ENCODE data around the gene MYO7B.

The MYO7B gene

DNA sequence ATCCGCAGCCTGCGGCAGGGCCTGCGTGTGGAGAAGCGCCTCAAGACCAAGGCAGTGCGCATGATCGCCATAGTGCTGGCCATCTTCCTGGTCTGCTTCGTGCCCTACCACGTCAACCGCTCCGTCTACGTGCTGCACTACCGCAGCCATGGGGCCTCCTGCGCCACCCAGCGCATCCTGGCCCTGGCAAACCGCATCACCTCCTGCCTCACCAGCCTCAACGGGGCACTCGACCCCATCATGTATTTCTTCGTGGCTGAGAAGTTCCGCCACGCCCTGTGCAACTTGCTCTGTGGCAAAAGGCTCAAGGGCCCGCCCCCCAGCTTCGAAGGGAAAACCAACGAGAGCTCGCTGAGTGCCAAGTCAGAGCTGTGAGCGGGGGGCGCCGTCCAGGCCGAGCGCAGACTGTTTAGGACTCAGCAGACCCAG, 115.9 kb downstream of the MYO7B start:
- Histone ChIP-seq H3K27ac (ENCODE audit: low read length) (no peak overlapping the region), H3K9me3 (ENCODE audit: control insufficient read depth, insufficient read depth, low read length) (no peaks in the 10 kb centered on the region), H3K4me1 (ENCODE audit: control insufficient read depth, insufficient read depth, low read length) (0 out of 2 replicates have a peak, but pooled peaks cover 3% of the 10 kb centered on the region), H3K36me3 (ENCODE audit: control insufficient read depth, insufficient read depth, low read length) (no peaks in the 10 kb centered on the region), H3K4me3 (ENCODE audit: low read length) (no peak overlapping the region), H3K27me3 (ENCODE audit: control insufficient read depth, insufficient read depth, low read length) (no peaks in the 10 kb centered on the region)
- DNase-seq (ENCODE audit: low read depth, low spot score) = no peak
- no CpG with 5 or more reads among the region's 29 CpGs for WGBS (ENCODE audit: insufficient coverage, insufficient read length)

DNA sequence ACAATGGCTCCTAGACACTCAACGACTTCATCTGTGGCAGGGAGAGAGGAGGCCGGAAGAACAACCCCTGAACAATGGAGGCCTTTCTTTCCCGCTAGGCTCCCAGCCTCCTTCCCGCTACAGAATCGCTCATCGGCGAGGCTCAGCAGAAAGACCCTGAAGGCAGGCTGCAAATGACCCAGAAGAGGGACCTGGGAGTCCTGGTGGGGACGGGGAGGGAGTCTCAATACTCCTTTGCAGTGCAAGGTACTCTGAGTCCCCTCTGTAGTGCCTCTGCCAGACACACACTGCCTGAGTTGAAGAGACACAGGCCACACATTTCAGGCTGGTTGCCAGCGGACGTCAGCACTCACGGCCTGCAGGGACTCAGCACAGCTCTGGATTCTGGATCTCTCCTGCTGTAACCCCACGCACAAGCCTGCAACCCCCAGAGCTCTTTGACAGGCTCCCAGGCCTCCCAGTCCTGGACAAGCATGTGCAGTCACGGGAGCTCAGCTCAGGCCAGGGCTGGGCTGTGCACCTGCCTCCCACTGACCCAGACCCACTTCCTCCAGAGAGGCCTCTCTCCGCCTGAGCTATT, 116.6 kb downstream of the MYO7B start:
- Histone ChIP-seq H3K4me1 (ENCODE audit: control insufficient read depth, insufficient read depth, low read length) (0 out of 2 replicates have a peak, but pooled peaks cover 3% of the 10 kb centered on the region), H3K4me3 (ENCODE audit: low read length) (no peak overlapping the region), H3K9me3 (ENCODE audit: control insufficient read depth, insufficient read depth, low read length) (no peaks in the 10 kb centered on the region), H3K36me3 (ENCODE audit: control insufficient read depth, insufficient read depth, low read length) (no peaks in the 10 kb centered on the region), H3K27me3 (ENCODE audit: control insufficient read depth, insufficient read depth, low read length) (no peaks in the 10 kb centered on the region), H3K27ac (ENCODE audit: low read length) (no peak overlapping the region)
- DNase-seq (ENCODE audit: low read depth, low spot score) = no peak
- WGBS (ENCODE audit: insufficient coverage, insufficient read length) = no CpG with 5 or more reads among the region's 14 CpGs

DNA sequence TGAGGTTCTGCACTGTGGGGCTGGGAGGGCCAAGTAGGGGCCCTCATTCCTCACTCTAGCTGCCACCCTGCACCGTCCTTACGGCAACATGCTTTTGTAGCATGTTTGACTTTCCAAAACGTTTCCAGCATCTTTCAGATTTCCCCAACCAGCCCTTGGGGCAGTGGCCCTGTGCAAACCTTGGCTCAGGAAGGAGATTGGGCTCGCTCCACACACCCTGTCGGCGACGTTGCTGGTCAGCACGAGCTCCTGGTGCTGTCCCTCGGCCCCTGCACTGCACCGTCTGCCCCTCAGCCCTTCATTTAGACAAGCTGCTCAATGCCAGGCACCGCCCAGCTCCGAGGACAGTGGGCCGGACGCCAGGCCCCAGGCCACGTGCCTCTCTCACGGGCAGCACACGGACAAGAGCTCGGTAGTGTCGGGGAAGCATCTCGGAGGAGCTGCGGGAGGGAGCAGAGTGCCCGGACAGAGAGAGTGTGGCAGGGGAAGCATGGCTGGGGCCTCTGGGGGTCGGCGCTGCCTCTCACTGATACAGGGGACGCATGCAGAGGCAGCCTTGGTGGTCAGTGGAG, 117.4 kb downstream of the MYO7B start:
- no peak for DNase-seq (ENCODE audit: low read depth, low spot score)
- H3K36me3 ChIP-seq (ENCODE audit: control insufficient read depth, insufficient read depth, low read length) = no peaks in the 10 kb centered on the region
- WGBS (ENCODE audit: insufficient coverage, insufficient read length) = no CpG with 5 or more reads among the region's 25 CpGs
- H3K27me3 ChIP-seq (ENCODE audit: control insufficient read depth, insufficient read depth, low read length) = no peaks in the 10 kb centered on the region
- no peaks in the 10 kb centered on the region for H3K9me3 ChIP-seq (ENCODE audit: control insufficient read depth, insufficient read depth, low read length)
- H3K4me3 ChIP-seq (ENCODE audit: low read length) = no peak overlapping the region
- 0 out of 2 replicates have a peak, but pooled peaks cover 1% of the 10 kb centered on the region for H3K4me1 ChIP-seq (ENCODE audit: control insufficient read depth, insufficient read depth, low read length)
- H3K27ac ChIP-seq (ENCODE audit: low read length) = no peak overlapping the region

DNA sequence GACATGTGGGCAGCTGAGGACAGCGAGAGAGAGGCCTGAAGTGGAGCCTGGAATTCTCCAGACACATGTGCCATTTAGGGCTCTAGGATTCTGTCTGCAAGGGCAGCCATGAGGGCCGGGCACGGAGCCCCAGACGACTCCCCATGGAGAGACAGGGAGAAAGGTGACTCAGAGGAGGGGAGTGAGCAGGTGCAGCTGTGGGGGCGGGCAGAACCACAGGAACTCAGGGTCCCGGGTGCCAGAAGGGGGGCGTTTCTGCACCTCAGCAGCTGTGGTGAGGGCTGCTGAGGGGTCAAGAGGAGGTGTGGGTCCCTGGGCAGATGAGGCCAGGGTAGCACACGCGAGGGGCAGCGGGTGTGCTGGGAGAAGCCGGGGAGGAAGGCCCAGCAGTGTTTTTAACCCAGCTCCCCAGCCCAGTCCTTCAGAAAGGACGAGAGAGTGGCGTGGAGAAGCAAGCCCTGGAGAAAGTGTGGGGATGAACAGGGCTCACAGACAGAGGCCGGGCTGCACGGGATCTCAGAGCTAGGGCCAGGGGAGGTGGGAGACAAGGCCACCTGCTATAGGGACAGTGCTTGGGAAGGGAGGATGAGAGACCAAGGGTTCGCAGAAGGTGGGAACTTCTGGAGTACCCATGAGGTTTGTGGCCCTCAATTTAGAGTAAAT, 118.1 kb downstream of the MYO7B start:
- DNase-seq (ENCODE audit: low read depth, low spot score) = no peak
- Histone ChIP-seq H3K27ac (ENCODE audit: low read length) (no peak overlapping the region), H3K36me3 (ENCODE audit: control insufficient read depth, insufficient read depth, low read length) (no peaks in the 10 kb centered on the region), H3K4me3 (ENCODE audit: low read length) (no peak overlapping the region), H3K4me1 (ENCODE audit: control insufficient read depth, insufficient read depth, low read length) (0 out of 2 replicates have a peak, but pooled peaks cover 1% of the 10 kb centered on the region), H3K27me3 (ENCODE audit: control insufficient read depth, insufficient read depth, low read length) (no peaks in the 10 kb centered on the region), H3K9me3 (ENCODE audit: control insufficient read depth, insufficient read depth, low read length) (no peaks in the 10 kb centered on the region)
- WGBS (ENCODE audit: insufficient coverage, insufficient read length) = no CpG with 5 or more reads among the region's 16 CpGs

DNA sequence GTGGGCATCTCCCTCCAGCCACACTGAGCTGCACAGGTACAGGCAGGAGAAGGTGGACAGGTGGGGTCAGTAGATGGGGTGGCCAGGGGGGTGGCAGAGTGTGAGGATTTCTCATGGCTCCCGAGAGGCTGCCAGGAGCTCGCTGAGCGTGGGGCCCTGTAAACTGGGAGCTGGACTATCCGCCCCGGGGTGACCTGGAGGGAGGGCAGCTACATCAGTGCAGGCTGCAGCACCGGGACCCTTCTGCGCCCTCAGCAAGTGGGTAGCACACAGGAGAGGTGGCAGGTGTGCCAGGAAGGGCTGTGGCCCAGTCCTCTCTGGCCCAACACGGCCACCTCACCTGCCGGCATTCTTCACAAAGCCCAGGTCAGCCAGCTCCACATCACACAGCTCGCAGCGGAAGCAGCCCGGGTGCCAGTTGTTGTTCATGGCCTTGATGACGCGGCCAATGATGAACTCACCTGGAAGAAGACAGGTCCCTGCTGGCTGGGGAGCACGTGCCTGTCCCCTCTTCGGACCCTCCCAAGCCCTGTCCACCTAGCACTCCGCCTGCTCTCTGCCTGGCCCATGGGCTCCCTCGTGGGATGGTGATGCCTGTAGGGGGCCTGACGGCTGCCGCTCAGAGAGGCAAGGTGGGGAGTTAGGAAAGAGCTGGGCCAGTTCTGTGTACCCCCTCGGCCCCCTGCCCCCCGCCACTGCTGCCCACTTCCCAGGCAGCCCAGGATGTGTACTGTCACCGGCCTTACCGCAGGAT, 118.8 kb downstream of the MYO7B start:
- no peak overlapping the region for H3K4me3 ChIP-seq (ENCODE audit: low read length)
- no peaks in the 10 kb centered on the region for H3K27me3 ChIP-seq (ENCODE audit: control insufficient read depth, insufficient read depth, low read length)
- H3K4me1 ChIP-seq (ENCODE audit: control insufficient read depth, insufficient read depth, low read length) = 0 out of 2 replicates have a peak, but pooled peaks cover 1% of the 10 kb centered on the region
- no CpG with 5 or more reads among the region's 24 CpGs for WGBS (ENCODE audit: insufficient coverage, insufficient read length)
- H3K9me3 ChIP-seq (ENCODE audit: control insufficient read depth, insufficient read depth, low read length) = no peaks in the 10 kb centered on the region
- no peak for DNase-seq (ENCODE audit: low read depth, low spot score)
- H3K27ac ChIP-seq (ENCODE audit: low read length) = no peak overlapping the region
- H3K36me3 ChIP-seq (ENCODE audit: control insufficient read depth, insufficient read depth, low read length) = no peaks in the 10 kb centered on the region

DNA sequence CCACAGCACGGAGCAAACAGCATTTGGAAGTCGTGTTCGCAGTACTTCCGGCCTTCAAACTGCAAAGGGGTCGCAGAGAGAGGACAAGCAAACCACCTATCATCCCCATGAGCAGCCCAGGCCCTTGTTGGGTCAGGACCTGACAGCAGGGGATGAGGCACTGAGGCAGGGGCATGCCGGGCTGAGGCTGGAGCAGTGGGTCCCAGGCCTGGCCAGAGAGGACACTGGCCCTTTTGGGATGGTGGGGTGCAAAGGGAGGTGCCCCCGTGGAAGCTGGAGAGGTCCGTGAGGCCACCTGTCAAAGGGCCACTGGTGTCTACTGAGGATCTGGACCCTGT, 119.3 kb downstream of the MYO7B start:
- Histone ChIP-seq H3K27ac (ENCODE audit: low read length) (no peak overlapping the region), H3K27me3 (ENCODE audit: control insufficient read depth, insufficient read depth, low read length) (no peaks in the 10 kb centered on the region), H3K36me3 (ENCODE audit: control insufficient read depth, insufficient read depth, low read length) (no peaks in the 10 kb centered on the region), H3K4me1 (ENCODE audit: control insufficient read depth, insufficient read depth, low read length) (no peaks in the 10 kb centered on the region), H3K4me3 (ENCODE audit: low read length) (no peak overlapping the region), H3K9me3 (ENCODE audit: control insufficient read depth, insufficient read depth, low read length) (no peaks in the 10 kb centered on the region)
- WGBS (ENCODE audit: insufficient coverage, insufficient read length) = no CpG with 5 or more reads among the region's 8 CpGs
- DNase-seq (ENCODE audit: low read depth, low spot score) = no peak

DNA sequence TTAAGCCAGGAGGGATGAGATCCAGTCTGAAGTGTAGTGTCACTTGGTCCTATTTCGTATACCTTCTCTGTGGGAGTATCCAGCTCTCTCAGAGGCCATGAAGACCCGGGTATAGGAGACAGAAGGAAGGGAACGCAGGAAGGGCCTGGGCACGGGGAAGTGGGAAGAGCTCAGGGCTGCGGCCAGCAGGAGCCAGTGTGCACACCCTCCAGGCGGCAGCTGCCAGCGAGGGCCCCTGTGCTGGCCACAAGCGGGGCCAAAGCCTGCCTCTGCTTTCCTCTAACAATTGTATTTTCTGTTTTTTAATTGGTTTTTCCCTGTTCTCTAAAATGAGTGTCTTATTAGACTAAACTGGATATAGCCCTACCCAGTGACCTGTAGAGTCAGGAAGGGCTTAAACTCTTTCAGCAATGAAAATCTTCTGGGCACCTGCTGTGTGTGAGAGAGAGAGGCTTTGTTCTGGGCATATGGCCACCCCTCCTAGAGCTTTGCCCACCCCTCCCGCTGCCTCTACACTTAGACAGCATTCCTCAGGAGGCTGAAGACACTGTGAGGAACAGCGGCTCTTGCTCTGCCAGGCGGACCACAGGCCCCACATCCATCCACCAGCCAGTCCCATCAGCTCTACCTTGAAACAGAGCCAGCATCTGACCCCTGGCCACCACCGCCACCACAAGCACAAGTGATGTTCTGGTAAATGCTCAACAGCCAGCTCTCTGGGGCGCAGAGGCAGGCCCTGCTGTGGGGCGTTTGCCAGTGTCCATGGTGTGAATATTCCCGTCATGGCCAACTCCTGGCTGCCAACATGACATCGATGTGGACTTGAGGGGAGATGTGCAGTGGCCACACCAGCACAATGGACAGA, 120.0 kb downstream of the MYO7B start:
- Histone ChIP-seq H3K9me3 (ENCODE audit: control insufficient read depth, insufficient read depth, low read length) (no peaks in the 10 kb centered on the region), H3K4me3 (ENCODE audit: low read length) (no peak overlapping the region), H3K4me1 (ENCODE audit: control insufficient read depth, insufficient read depth, low read length) (no peaks in the 10 kb centered on the region), H3K27me3 (ENCODE audit: control insufficient read depth, insufficient read depth, low read length) (no peaks in the 10 kb centered on the region), H3K36me3 (ENCODE audit: control insufficient read depth, insufficient read depth, low read length) (no peaks in the 10 kb centered on the region), H3K27ac (ENCODE audit: low read length) (no peak overlapping the region)
- no CpG with 5 or more reads among the region's 16 CpGs for WGBS (ENCODE audit: insufficient coverage, insufficient read length)
- DNase-seq (ENCODE audit: low read depth, low spot score) = no peak

DNA sequence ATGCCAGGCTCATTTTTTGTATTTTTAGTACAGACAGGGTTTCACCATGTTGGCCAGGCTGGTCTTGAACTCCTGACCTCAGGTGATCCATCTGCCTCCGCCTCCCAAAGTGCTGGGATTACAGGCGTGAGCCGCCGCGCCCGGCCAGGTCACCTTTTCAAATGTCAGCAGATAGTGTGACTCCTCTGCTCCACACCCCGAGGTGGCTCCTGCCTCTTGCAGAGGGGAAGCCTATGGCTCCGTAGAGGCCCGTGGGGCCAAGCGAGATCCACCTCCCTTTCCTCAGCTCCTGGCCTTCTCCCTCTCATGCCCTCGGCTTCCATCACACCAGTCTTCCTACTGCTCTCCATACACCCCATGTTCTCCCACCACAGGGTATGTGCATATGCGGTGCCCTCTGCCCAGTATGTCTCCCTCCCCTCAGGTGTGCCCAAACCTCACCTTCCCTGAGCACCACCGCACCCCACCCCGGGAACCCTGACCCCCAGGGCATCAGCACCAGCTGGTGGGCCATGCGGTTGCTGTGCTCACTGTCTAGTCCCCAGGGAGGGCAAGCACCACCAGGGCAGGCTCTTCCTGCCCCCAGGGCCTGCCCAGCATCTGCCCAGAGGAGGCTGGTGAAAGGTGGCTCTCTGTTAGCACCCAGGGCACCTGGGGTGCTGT, 121.2 kb downstream of the MYO7B start:
- no CpG with 5 or more reads among the region's 15 CpGs for WGBS (ENCODE audit: insufficient coverage, insufficient read length)
- Histone ChIP-seq H3K27ac (ENCODE audit: low read length) (no peak overlapping the region), H3K36me3 (ENCODE audit: control insufficient read depth, insufficient read depth, low read length) (no peaks in the 10 kb centered on the region), H3K27me3 (ENCODE audit: control insufficient read depth, insufficient read depth, low read length) (no peaks in the 10 kb centered on the region), H3K4me3 (ENCODE audit: low read length) (no peak overlapping the region), H3K9me3 (ENCODE audit: control insufficient read depth, insufficient read depth, low read length) (no peaks in the 10 kb centered on the region), H3K4me1 (ENCODE audit: control insufficient read depth, insufficient read depth, low read length) (no peaks in the 10 kb centered on the region)
- no peak for DNase-seq (ENCODE audit: low read depth, low spot score)

DNA sequence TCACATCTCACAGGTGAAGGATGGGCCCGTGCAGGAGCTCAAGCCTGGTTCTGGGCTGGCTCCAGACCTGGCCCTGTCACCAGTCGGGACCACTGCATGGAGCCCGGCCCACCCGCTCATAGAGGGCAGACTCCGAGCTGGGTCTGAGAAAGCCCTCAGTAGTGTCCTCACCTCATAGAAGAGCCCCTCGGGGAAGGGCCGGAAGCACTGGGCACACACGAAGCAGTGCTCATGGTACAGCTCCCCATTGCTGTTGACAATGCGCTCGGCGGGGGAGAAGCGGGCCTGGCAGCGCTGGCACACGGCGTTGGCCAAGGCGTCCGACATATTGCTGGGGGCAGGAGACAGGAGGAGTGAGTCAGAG, 121.7 kb downstream of the MYO7B start:
- no CpG with 5 or more reads among the region's 17 CpGs for WGBS (ENCODE audit: insufficient coverage, insufficient read length)
- H3K4me1 ChIP-seq (ENCODE audit: control insufficient read depth, insufficient read depth, low read length) = no peaks in the 10 kb centered on the region
- H3K27ac ChIP-seq (ENCODE audit: low read length) = no peak overlapping the region
- H3K4me3 ChIP-seq (ENCODE audit: low read length) = no peak overlapping the region
- H3K27me3 ChIP-seq (ENCODE audit: control insufficient read depth, insufficient read depth, low read length) = no peaks in the 10 kb centered on the region
- no peaks in the 10 kb centered on the region for H3K36me3 ChIP-seq (ENCODE audit: control insufficient read depth, insufficient read depth, low read length)
- no peak for DNase-seq (ENCODE audit: low read depth, low spot score)
- H3K9me3 ChIP-seq (ENCODE audit: control insufficient read depth, insufficient read depth, low read length) = no peaks in the 10 kb centered on the region

Measured in iPS DF 6.9 (cell line).